H9 (cell line): ENCODE results near the gene HADH. TPM values are rescaled to one million over a fixed set of nuclear protein-coding genes. Genes with fewer than 3 reads are reported as not detected.

Experiments
- DNase-seq: peaks from one replicate; pipeline ENCODE4 v3.0.0-alpha.2; 2017
- H2AFZ ChIP-seq: one replicate; pipeline ENCODE4 v1.6.1; 2013; ENCODE audit warnings: mild to moderate bottlenecking, low read length, control low read depth, moderate library complexity
- H2AK5ac ChIP-seq: 2 replicates; pipeline ENCODE4 v1.6.1; 2013; ENCODE audit warnings: low read length, control low read depth, mixed read lengths; ENCODE audit not compliant: insufficient read length
- H2BK120ac ChIP-seq: one replicate; pipeline ENCODE4 v1.6.1; 2013; ENCODE audit warnings: low read depth, mild to moderate bottlenecking, low read length, control low read depth, inconsistent platforms; ENCODE audit not compliant: poor library complexity, severe bottlenecking
- H2BK12ac ChIP-seq: 2 replicates; pipeline ENCODE4 v1.6.1; 2013; ENCODE audit warnings: low read length, control low read depth, mixed read lengths, low read depth; ENCODE audit not compliant: insufficient read length
- H2BK15ac ChIP-seq: 2 replicates; pipeline ENCODE4 v1.6.1; 2013; ENCODE audit warnings: low read depth, low read length, control low read depth
- H2BK20ac ChIP-seq: one replicate; pipeline ENCODE4 v1.6.1; 2013; ENCODE audit warnings: low read depth, mild to moderate bottlenecking, low read length, control low read depth, inconsistent platforms; ENCODE audit not compliant: poor library complexity, severe bottlenecking
- H2BK5ac ChIP-seq: 2 replicates; pipeline ENCODE4 v1.6.1; 2013; ENCODE audit warnings: low read length, control low read depth, mixed read lengths; ENCODE audit not compliant: insufficient read length
- H3K14ac ChIP-seq: 2 replicates; pipeline ENCODE4 v1.6.1; 2013; ENCODE audit warnings: low read length, control low read depth; ENCODE audit not compliant: insufficient read depth
- H3K18ac ChIP-seq: 2 replicates; pipeline ENCODE4 v1.6.1; 2013; ENCODE audit warnings: low read depth, mild to moderate bottlenecking, mixed read lengths, low read length, control low read depth; ENCODE audit not compliant: insufficient read length
- H3K23ac ChIP-seq: 2 replicates; pipeline ENCODE4 v1.6.1; 2013; ENCODE audit warnings: low read length, control low read depth, mixed read lengths, low read depth; ENCODE audit not compliant: insufficient read length
- H3K23me2 ChIP-seq: 2 replicates; pipeline ENCODE4 v1.6.1; 2013; ENCODE audit warnings: low read depth, mild to moderate bottlenecking, mixed read lengths, low read length, control low read depth; ENCODE audit not compliant: insufficient read length, poor library complexity, severe bottlenecking
- H3K27ac ChIP-seq: 2 replicates; pipeline ENCODE4 v1.5.1; 2013; ENCODE audit warnings: low read length, control low read depth, mixed read lengths, low read depth; ENCODE audit not compliant: insufficient read length
- H3K27me3 ChIP-seq: 2 replicates; pipeline ENCODE4 v1.6.1; 2013; ENCODE audit warnings: low read length, control low read depth, inconsistent platforms; ENCODE audit not compliant: insufficient read depth
- H3K4ac ChIP-seq: 2 replicates; pipeline ENCODE4 v1.6.1; 2013; ENCODE audit warnings: low read depth, mild to moderate bottlenecking, control low read depth, inconsistent platforms, low read length, moderate library complexity
- H3K4me1 ChIP-seq: 2 replicates; pipeline ENCODE4 v1.6.1; 2013; ENCODE audit warnings: low read length, control low read depth, inconsistent platforms; ENCODE audit not compliant: insufficient read depth
- H3K4me2 ChIP-seq: 2 replicates; pipeline ENCODE4 v1.6.1; 2013; ENCODE audit warnings: low read length, control low read depth, mixed read lengths; ENCODE audit not compliant: insufficient read length, insufficient read depth
- H3K56ac ChIP-seq: 2 replicates; pipeline ENCODE4 v1.6.1; 2013; ENCODE audit warnings: low read depth, mild to moderate bottlenecking, mixed read lengths, low read length, control low read depth; ENCODE audit not compliant: insufficient read length
- H3K79me1 ChIP-seq: 2 replicates; pipeline ENCODE4 v1.6.1; 2013; ENCODE audit warnings: low read depth, mild to moderate bottlenecking, moderate library complexity, low read length, control low read depth, inconsistent platforms; ENCODE audit not compliant: insufficient read depth, poor library complexity, severe bottlenecking
- H3K79me2 ChIP-seq: 2 replicates; pipeline ENCODE4 v1.6.1; 2013; ENCODE audit warnings: low read length, control low read depth, inconsistent platforms; ENCODE audit not compliant: insufficient read depth
- H3K9ac ChIP-seq: 2 replicates; pipeline ENCODE4 v1.6.1; 2013; ENCODE audit warnings: low read length, control low read depth, mixed read lengths; ENCODE audit not compliant: insufficient read length; ENCODE audit errors: extremely low read depth
- H3K9me3 ChIP-seq: one replicate; pipeline ENCODE4 v1.6.1; 2013; ENCODE audit warnings: low read depth, low read length, inconsistent platforms; ENCODE audit not compliant: control insufficient read depth
- H3T11ph ChIP-seq: one replicate; pipeline ENCODE4 v1.6.1; 2013; ENCODE audit warnings: mild to moderate bottlenecking, low read length, control low read depth, inconsistent platforms
- H4K20me1 ChIP-seq: one replicate; pipeline ENCODE4 v1.6.1; 2013; ENCODE audit not compliant: control insufficient read depth, insufficient read length, insufficient read depth
- H4K5ac ChIP-seq: 2 replicates; pipeline ENCODE4 v1.6.1; 2013; ENCODE audit warnings: low read depth, mild to moderate bottlenecking, mixed read lengths, low read length, control low read depth; ENCODE audit not compliant: insufficient read length
- H4K8ac ChIP-seq: replicated peaks from 2 replicates; pipeline ENCODE4 v1.6.1; 2013; ENCODE audit warnings: low read length, control low read depth, mixed read lengths, low read depth; ENCODE audit not compliant: insufficient read length
- H4K91ac ChIP-seq: 2 replicates; pipeline ENCODE4 v1.6.1; 2013; ENCODE audit warnings: low read depth, mild to moderate bottlenecking, moderate library complexity, mixed read lengths, low read length, control low read depth; ENCODE audit not compliant: insufficient read length
- H3K27ac Mint-ChIP-seq, 3 experiments: 2 replicates in 2 of 3; 3 replicates in 1 of 3; pipeline ENCODE4 v1.8.0; 2020 to 2021; ENCODE audit warnings: mixed read lengths in 3 of 3, mild to moderate bottlenecking in 1 of 3, moderate library complexity in 1 of 3
- H3K27me3 Mint-ChIP-seq: 2 replicates; pipeline ENCODE4 v1.8.0; 2021; ENCODE audit warnings: low read depth, mild to moderate bottlenecking, moderate library complexity, mixed read lengths
- H3K36me3 Mint-ChIP-seq, 3 experiments: 2 replicates in 2 of 3; 3 replicates in 1 of 3; pipeline ENCODE4 v1.8.0; 2020 to 2021; ENCODE audit warnings: low read depth in 3 of 3, mixed read lengths in 3 of 3; ENCODE audit not compliant: insufficient read depth in 1 of 3
- H3K4me1 Mint-ChIP-seq, 2 experiments: 2 replicates each; pipeline ENCODE4 v1.8.0; 2020; ENCODE audit warnings: mixed read lengths in 2 of 2
- H3K4me3 Mint-ChIP-seq, 2 experiments: 2 replicates in 1 of 2; 3 replicates in 1 of 2; pipeline ENCODE4 v1.8.0; 2020 to 2021; ENCODE audit warnings: mild to moderate bottlenecking in 2 of 2, mixed read lengths in 2 of 2, moderate library complexity in 1 of 2
- H3K9me3 Mint-ChIP-seq, 2 experiments: 2 replicates in 1 of 2; 3 replicates in 1 of 2; pipeline ENCODE4 v1.8.0; 2020; ENCODE audit warnings: mild to moderate bottlenecking in 2 of 2, mixed read lengths in 2 of 2, moderate library complexity in 1 of 2
- CTCF ChIP-seq: fragments of 200-600 bp; sonication (generic); conservative IDR thresholded peaks from 3 replicates; pipeline ENCODE4 v1.8.0; 2021; ENCODE audit warnings: antibody characterized with exemption, mild to moderate bottlenecking
- whole genome bisulfite sequencing: extraction: QIAGEN DNeasy Blood & Tissue Kit; methylation state at CpG from one replicate; pipeline ENCODE4 v1.1.7; 2013; ENCODE audit warnings: missing lambda C conversion rate, low lambda C conversion rate, mixed read lengths; ENCODE audit not compliant: insufficient read length; ENCODE audit errors: extremely low coverage; 5-methylcytosine and 5-hydroxymethylcytosine counted together
- total RNA-seq: library from RNA; stranded (reverse); gene quantifications from 2 replicates; pipeline ENCODE4 v1.2.1, GENCODE V29; 2021

Gene HADH
- total RNA-seq, 1 experiment from 2014 or later = 44.4 TPM

GRCh38 chr4:108029016-108029720, 39.5 kb downstream of the HADH start:
- H3K27ac Mint-ChIP-seq = peak overlapping the region in 1 of 3 experiments; percentile 2; a peak in 1 of 7 replicates
- Histone ChIP-seq H3K23ac (no peak overlapping the region), H2BK15ac (no peak overlapping the region), H3K9me3 (no peaks in the 10 kb centered on the region), H3K4me1 (no peaks in the 10 kb centered on the region), H3K23me2 (no peaks in the 10 kb centered on the region), H3K18ac (no peak overlapping the region), H2BK12ac (no peak overlapping the region), H3K27me3 (no peaks in the 10 kb centered on the region), H4K91ac (no peak overlapping the region), H3K14ac (no peak overlapping the region), H3K79me2 (no peaks in the 10 kb centered on the region), H4K20me1 (no peaks in the 10 kb centered on the region), H3T11ph (no peak overlapping the region), H4K5ac (no peak overlapping the region), H3K79me1 (no peaks in the 10 kb centered on the region), H3K27ac (no peak overlapping the region), H2BK120ac (no peak overlapping the region), H2AFZ (no peak overlapping the region), H3K9ac (no peak overlapping the region), H3K4ac (no peak overlapping the region), H3K4me2 (no peak overlapping the region), H2AK5ac (no peak overlapping the region), H4K8ac (no peak overlapping the region), H2BK20ac (no peak overlapping the region), H2BK5ac (no peak overlapping the region), H3K56ac (no peak overlapping the region)
- H3K4me3 Mint-ChIP-seq = no peak overlapping the region
- TF ChIP-seq CTCF = no peak
- no peaks in the 10 kb centered on the region for H3K9me3 Mint-ChIP-seq
- DNase-seq = no peak
- peaks cover 18 to 58% (median 53%) of the 10 kb centered on the region in 3 experiments for H3K36me3 Mint-ChIP-seq
- WGBS = no CpG with 5 or more reads among the region's 9 CpGs
- no peaks in the 10 kb centered on the region for H3K27me3 Mint-ChIP-seq
- peaks cover 2 to 6% of the 10 kb centered on the region in 2 experiments; a peak in 1 of 4 replicates for H3K4me1 Mint-ChIP-seq
